ENCODE data around the gene MMS22L. TPM values are rescaled to one million over a fixed set of nuclear protein-coding genes. Genes with fewer than 3 reads are reported as not detected.

Gene MMS22L
- total RNA-seq, 1 experiment from 2014 or later, result 32.4 TPM

GRCh38 chr6:97092673-97093305 is 190.2 kb downstream of the MMS22L start:
- no peak for DNase-seq (ENCODE audit: low read depth)

Measured in RPMI7951 (cell line).